AG04450 (cell line): ENCODE results near the gene DHX34. TPM values are rescaled to one million over a fixed set of nuclear protein-coding genes. Genes with fewer than 3 reads are reported as not detected.
"Not testable (repeated sequence)": the region's sequence is repeated elsewhere in the genome, so short reads cannot be mapped to it uniquely, and the experiment has no call there.

Source experiments
- CTCF ChIA-PET: fragments of 300-600, 350-600 bp; formaldehyde crosslinking; extraction: SDS; loops from one replicate; lab custom pipeline; 2022; ENCODE audit warnings: antibody characterized with exemption, inconsistent platforms; lab: Charles Lee
- POLR2A ChIA-PET: fragments of 350-600 bp; formaldehyde crosslinking; extraction: SDS; loops from one replicate; lab custom pipeline; 2021; ENCODE audit warnings: antibody characterized with exemption, inconsistent platforms; lab: Yijun Ruan, JAX
- DNase-seq: peaks from one replicate; pipeline ENCODE4 v3.0.0-alpha.2; 2011; ENCODE audit warnings: low read depth, low spot score
- H3K27ac ChIP-seq: one replicate; pipeline ENCODE4 v1.5.1; 2012; ENCODE audit warnings: low read depth, low read length, control low read depth
- H3K27me3 ChIP-seq: one replicate; pipeline ENCODE4 v1.6.0; 2012; ENCODE audit warnings: low read length; ENCODE audit not compliant: control insufficient read depth, insufficient read depth
- H3K4me3 ChIP-seq: 2 replicates; pipeline ENCODE4 v1.5.1; 2011; ENCODE audit warnings: mild to moderate bottlenecking, low read depth, low read length, control low read depth
- H3K9me3 ChIP-seq: 2 replicates; pipeline ENCODE4 v1.5.1; 2012; ENCODE audit warnings: low read length; ENCODE audit not compliant: control insufficient read depth, insufficient read depth
- polyA plus RNA-seq: library from polyadenylated mRNA; depleted of rRNA; stranded (reverse); fragments of >200 nt; gene quantifications from 2 replicates; pipeline ENCODE4 v1.2.3, GENCODE V29; 2011
- TF ChIP-seq, protein P1 (sequence below): IDR thresholded peaks from 2 replicates; pipeline ENCODE4 v1.5.1; 2011; ENCODE audit warnings: low read depth, low read length, control low read depth, inconsistent platforms

The DHX34 gene
- polyA plus RNA-seq, 1 experiment: 4.2 TPM

DNA sequence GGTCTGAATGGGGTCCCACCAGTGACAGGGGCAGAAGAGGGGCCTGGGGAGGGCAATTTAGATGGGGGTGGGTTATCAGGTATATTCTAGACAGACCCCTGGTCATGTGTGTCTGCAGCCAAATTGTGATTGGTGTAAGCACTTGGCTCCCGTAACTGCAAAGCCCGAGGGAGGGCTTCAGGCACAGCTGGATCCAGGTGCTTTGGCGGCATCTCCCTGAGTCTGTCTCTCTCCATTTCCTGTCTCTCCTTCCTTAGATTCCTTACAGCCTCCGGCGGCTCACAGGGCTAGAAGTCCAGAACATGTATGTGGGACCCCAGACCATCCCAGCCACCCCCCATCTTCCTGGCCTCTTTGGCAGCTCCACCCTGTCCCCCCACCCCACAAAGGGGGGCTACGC lies 31.4 kb downstream of the DHX34 start:
- Histone ChIP-seq H3K27ac (no peak overlapping the region), H3K4me3 (no peak overlapping the region), H3K9me3 (no peaks in the 10 kb centered on the region), H3K27me3 (no peaks in the 10 kb centered on the region)
- POLR2A ChIA-PET: no interaction called here
- CTCF ChIA-PET: no interaction called here
- no peak for DNase-seq
- TF ChIP-seq, protein P1, sequence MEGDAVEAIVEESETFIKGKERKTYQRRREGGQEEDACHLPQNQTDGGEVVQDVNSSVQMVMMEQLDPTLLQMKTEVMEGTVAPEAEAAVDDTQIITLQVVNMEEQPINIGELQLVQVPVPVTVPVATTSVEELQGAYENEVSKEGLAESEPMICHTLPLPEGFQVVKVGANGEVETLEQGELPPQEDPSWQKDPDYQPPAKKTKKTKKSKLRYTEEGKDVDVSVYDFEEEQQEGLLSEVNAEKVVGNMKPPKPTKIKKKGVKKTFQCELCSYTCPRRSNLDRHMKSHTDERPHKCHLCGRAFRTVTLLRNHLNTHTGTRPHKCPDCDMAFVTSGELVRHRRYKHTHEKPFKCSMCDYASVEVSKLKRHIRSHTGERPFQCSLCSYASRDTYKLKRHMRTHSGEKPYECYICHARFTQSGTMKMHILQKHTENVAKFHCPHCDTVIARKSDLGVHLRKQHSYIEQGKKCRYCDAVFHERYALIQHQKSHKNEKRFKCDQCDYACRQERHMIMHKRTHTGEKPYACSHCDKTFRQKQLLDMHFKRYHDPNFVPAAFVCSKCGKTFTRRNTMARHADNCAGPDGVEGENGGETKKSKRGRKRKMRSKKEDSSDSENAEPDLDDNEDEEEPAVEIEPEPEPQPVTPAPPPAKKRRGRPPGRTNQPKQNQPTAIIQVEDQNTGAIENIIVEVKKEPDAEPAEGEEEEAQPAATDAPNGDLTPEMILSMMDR: no peak

DNA sequence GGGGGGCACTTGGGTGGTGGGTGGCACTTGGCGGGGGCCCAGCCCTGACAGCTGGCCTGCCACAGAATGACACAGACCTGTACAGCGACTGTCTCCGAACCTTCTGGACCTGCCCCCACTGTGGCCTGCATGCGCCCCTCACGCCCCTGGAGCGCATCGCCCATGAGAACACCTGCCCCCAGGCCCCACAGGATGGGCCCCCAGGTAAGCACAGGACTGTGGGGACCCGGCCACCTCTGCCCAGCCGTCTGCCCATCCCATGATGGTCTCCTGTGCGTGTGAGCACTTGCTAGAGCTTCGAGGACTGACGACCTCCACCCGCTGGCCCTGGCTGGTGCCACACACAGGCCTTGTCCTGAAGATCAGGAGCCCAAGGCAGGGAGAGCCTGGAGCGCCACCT lies 32.0 kb downstream of the DHX34 start:
- CTCF ChIA-PET: interaction anchor here (1.5 kb wide), 1 partner anchor 32 kb away, joined by 5 read pairs; the partner anchor contains the start of gene DHX34
- no peak overlapping the region for H3K4me3 ChIP-seq

DNA sequence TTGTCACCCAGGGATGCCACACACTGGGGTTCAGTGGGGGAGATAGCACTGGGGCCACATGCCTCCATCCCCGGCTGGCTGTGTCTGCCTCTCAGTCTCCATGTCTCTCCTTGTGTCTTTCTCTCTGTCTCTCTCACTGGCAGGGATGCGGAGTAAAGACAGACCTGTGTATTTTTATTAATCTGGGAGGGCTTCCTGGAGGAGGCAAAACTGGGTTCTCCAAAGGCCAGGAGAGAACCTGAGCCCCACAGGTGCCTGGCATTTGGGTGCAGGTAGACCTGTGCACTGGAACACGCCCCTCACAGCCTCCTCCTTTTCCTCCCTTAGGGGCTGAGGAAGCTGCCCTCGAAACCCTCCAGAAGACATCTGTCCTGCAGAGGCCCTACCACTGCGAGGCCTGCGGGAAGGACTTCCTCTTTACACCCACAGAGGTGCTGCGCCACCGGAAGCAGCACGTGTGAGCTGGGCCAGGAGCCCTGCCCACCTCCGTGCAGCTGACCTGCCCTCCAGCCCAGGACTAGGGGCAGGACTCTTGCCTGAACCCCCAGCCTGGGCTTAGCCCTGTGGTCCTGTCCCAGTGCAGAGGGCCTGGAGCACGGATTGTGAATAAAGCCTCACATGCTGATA lies 32.7 kb downstream of the DHX34 start:
- ChIA-PET CTCF (interaction anchor here (0.9 to 1.5 kb wide), 2 partner anchors 10 to 33 kb away, joined by 3 to 5 read pairs; partner anchors contain the start of gene DHX34), POLR2A (no interaction called here)
- TF ChIP-seq, protein P1: no peak
- Histone ChIP-seq H3K27ac (no peak overlapping the region), H3K4me3 (no peak overlapping the region), H3K9me3 (no peaks in the 10 kb centered on the region), H3K27me3 (no peaks in the 10 kb centered on the region)
- DNase-seq: no peak

More for the DNA sequence above, 32.0 kb downstream of the DHX34 start:
- no peaks in the 10 kb centered on the region for H3K27me3 ChIP-seq
- POLR2A ChIA-PET: no interaction called here
- TF ChIP-seq, protein P1: no peak
- no peak overlapping the region for H3K27ac ChIP-seq
- DNase-seq: no peak
- no peaks in the 10 kb centered on the region for H3K9me3 ChIP-seq

DNA sequence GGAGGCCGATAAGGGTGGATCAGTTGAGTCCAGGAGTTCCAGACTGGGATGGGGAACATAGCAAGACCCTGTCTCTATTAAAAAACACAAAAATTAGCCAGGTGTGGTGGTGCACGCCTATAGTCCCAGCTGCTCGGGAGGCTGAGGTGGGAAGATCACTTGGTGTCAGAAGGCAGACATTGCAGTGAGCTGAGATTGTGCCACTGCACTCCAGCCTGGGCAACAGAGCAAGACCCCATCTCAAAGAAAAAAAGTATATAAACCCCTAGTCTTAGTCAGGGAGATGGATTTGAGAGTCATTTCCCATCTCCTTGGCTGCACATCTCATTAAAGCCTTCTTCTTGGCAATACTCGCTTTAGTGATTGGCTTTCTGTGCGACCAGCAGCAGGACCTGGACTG lies 34.8 kb downstream of the DHX34 start:
- H3K27me3 ChIP-seq, H3K9me3 ChIP-seq, H3K4me3 ChIP-seq, CTCF ChIA-PET, H3K27ac ChIP-seq, DNase-seq, POLR2A ChIA-PET: not testable (repeated sequence)

DNA sequence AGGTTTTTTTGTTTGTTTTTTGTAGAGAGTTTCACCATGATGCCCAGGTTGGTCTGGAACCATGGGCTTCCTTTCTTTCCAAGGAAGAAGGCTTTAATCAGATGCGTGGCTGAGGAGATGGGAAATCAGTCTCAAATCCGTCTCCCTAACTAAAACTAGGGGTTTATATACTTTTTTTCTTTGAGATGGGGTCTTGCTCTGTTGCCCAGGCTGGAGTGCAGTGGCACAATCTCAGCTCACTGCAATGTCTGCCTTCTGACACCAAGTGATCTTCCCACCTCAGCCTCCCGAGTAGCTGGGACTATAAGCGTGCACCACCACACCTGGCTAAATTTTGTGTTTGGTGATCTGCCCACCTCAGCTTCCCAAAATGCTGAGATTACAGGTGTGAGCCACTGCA lies 35.4 kb downstream of the DHX34 start:
- H3K27ac ChIP-seq, DNase-seq, H3K9me3 ChIP-seq, H3K27me3 ChIP-seq, POLR2A ChIA-PET, H3K4me3 ChIP-seq: not testable (repeated sequence)
- CTCF ChIA-PET: interaction anchor here (1.1 to 1.5 kb wide), 2 partner anchors 36 to 100 kb away, joined by 5 to 6 read pairs; partner anchors contain the start of gene DHX34

DNA sequence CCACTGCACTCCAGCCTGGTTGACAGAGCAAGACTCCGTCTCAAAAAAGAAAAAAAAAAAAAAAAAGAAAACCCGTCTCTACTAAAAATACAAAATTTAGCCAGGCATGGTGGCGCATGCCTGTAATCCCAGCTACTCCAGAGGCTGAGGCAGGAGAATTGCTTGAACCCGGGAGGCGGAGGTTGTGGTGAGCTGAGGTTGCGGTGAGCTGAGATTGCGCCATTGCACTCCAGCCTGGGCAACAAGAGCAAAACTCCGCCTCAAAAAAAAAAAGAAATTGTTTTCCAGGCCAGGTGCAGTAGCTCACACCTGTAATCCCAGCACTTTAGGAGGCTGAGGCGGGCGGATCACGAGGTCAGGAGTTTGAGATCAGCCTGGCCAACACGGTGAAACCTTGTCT lies 37.5 kb downstream of the DHX34 start:
- DNase-seq, POLR2A ChIA-PET, H3K9me3 ChIP-seq, H3K27me3 ChIP-seq, H3K27ac ChIP-seq, H3K4me3 ChIP-seq: not testable (repeated sequence)
- CTCF ChIA-PET: interaction anchor here (0.6 to 1.2 kb wide), 2 partner anchors 82 to 98 kb away, joined by 3 to 5 read pairs; no protein-coding TSS in a partner anchor

DNA sequence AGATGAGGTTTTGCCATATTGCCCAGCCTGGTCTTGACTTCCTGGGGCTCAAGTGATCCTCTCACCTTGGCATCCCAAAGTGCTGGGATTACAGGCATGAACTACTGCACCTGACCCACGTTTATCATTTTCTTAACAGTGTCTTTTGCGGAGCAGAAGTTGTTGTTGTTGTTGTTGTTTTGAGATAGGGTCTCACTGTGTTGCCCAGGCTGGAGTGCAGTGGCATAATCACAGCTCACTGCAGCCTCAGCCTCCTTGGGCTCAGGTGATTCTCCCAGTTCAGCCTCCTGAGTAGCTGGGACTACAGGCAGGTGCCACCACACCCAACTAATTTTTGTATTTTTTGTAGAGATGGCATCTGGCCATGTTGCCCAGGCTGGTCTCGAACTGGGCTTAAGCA lies 38.5 kb downstream of the DHX34 start:
- H3K27me3 ChIP-seq, CTCF ChIA-PET: not testable (repeated sequence)

DNA sequence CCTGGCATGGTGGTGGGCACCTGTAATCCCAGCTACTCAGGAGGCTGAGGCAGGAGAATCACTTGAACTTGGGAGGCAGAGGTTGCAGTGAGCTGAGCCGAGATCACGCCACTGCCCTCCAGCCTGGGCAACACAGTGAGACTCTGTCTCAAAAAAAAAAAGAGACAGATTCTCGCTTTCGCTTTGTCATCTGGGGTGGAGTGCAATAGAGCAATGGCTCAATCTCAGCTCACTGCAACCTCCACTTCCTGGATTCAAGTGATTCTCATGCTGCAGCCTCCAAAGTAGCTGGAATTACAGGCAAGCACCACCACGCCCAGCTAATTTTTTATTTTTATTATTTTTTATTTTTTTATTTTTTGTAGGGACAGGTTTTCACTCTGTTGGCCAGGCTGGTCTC lies 39.6 kb downstream of the DHX34 start:
- not testable (repeated sequence) for H3K4me3 ChIP-seq, DNase-seq, H3K27ac ChIP-seq, H3K27me3 ChIP-seq, H3K9me3 ChIP-seq
- POLR2A ChIA-PET: interaction anchor here (0.7 kb wide), 1 partner anchor 100 kb away, joined by 3 read pairs; no protein-coding TSS in a partner anchor
- CTCF ChIA-PET: interaction anchor here (0.8 to 4.7 kb wide), 2 partner anchors 40 to 92 kb away, joined by 4 to 121 read pairs; partner anchors contain the start of gene DHX34

More for the DNA sequence above, 38.5 kb downstream of the DHX34 start:
- POLR2A ChIA-PET, H3K4me3 ChIP-seq, H3K9me3 ChIP-seq, H3K27ac ChIP-seq, DNase-seq: not testable (repeated sequence)
